HG03520 (cell line): ENCODE results near the gene NAAA.
"Not testable (repeated sequence)": the region's sequence is repeated elsewhere in the genome, so short reads cannot be mapped to it uniquely, and the experiment has no call there.

Experiments
- ATAC-seq: cut with Tn5 transposase; IDR thresholded peaks from one replicate; pipeline ENCODE4 v1.9.1; 2021; ENCODE audit warnings: mild to moderate bottlenecking, moderate library complexity; ENCODE audit not compliant: unreplicated experiment

Gene NAAA

GRCh38 chr4:75940692-75941253, at the start of gene NAAA:
Gene NAAA, minus strand, starts transcription at chr4:75941013. Its CDS starts 64 bp downstream, at chr4:75940949.
- peak; percentile 65 for ATAC-seq

DNA sequence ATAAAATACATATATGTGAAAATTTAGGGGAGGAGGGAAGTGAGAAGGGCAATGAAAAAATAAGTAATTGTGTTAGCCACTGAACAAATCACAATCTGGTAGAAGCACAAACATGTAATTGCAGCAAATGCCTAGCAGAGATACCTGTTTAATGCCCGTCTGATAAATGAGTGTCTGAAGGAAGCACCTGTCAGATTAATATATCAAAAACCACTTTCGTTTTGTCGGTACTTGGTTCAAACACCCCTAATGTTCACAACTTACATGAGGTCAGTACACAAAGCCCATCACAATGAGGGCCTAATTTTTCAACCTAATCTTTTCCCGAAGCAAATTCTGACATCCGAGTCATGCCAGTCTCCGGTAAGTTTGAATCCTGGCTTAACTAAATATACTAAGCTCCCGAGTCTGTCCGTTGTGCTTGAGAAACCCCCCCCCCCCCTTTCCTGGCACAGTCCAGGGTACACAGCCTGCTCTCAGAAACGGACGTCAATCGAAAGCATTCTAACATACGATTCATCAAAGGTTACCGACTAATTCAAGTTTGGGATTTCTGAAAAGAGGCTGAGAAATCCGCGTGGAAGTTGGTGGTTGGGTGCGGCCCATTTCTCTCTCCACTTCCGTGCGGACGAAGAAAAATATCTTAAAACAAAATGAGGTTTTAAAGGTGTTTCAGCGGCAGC, 49.2 kb upstream of the NAAA start:
- no peak for ATAC-seq

DNA sequence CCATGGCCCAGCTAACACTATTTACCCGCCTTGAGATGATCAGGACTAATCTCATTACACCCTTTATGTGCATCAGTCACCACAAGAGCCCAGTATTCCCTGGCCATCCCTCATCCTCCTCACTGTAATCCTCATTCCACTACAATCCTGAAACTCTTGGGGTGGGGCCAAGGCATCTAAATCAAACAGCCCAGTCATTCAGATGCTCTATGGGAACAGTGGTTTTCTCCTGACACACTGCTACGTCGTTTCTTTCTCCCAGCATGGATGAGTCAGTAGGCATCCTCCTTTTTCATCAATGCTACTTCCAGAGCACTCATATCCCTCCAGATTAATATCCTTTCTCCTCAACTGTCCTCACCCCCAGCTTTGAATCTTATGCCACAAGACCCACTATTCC, 44.3 kb upstream of the NAAA start:
- no peak for ATAC-seq

DNA sequence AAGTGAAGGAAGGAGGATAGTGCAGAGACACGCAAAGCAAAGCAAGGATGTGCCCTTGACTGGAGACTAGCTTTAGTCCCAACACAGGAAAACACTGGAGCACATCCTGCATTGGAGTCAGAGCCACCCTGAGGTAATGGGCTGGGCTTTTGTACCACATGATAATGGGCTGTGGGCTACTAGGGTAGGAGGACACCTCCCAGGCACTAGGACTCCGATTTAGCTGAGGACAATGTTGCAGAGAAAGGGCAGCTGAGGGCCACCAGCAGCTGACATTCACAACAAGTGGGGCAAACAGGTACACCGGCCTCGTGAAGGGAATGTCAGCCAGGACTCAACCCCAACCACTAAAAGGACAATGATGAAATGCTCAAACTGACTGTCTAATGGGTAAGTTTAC, 39.8 kb upstream of the NAAA start:
- no peak for ATAC-seq

- no peak for ATAC-seq
These were observed 35.4 kb upstream of the NAAA start for GRCh38 chr4:75976177-75976576.

DNA sequence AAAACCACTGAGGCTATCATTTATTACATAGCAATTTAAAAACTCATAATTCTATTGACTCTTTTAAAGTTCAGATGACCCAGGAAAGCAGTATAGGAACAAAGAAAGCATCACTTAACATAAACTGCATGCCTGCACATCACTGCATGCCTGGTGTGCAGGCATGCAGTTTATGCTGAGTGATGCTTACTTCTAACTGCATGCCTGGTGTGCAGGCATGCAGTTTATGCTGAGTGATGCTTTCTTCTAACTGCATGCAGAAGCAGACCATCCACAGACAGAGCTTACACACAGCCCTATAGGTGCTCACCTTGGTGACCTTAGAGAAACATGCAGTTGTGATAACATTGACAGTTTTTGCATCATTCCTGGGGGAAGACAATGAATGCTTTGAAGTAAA, 33.0 kb upstream of the NAAA start:
- no peak for ATAC-seq

DNA sequence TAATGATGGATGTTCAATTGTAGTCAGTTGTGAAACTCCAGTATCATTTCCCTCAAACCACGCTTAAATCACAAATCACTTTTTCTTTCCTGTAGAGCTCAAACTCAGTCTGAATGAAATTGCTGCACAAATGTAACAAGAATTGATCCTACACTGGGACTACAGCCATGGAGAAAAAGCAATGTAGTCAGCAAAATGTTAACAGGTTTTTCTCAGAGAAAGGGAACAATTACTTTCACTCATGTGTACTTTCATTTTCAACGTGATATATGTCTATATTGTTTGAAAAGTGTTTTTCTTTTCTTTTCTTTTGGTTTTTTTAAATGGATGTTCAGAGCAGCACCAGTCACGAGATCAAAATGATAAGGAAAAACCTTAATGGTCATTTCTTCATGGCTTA, 27.3 kb upstream of the NAAA start:
- no peak for ATAC-seq

- ATAC-seq, result no peak
These were observed 22.7 kb upstream of the NAAA start for GRCh38 chr4:75963558-75963957.

GRCh38 chr4:75962072-75962471, 21.3 kb upstream of the NAAA start:
- ATAC-seq, result not testable (repeated sequence)

DNA sequence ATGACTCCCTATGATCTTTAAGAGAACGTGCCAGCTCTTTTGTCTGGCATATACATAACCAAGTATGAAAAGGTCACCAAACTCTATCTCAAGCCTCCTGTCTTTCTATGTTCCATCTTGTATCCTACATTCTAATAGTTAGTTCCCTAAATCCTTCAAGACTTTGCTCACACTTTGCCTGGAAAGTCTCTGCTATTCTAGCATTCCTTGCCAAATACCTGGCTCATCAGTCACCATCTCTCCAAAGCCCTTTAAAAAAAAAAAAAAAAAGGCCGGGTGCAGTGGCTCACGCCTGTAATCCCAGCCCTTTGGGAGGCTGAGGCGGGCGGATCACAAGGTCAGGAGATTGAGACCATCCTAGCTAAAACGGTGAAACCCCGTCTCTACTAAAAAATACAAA, 17.7 kb upstream of the NAAA start:
- not testable (repeated sequence) for ATAC-seq

- ATAC-seq, result not testable (repeated sequence)
These were observed 14.0 kb upstream of the NAAA start for GRCh38 chr4:75954811-75955210.

GRCh38 chr4:75953509-75953908, 12.7 kb upstream of the NAAA start:
- no peak for ATAC-seq

- no peak for ATAC-seq
These were observed 9.5 kb upstream of the NAAA start for GRCh38 chr4:75950213-75950815.

DNA sequence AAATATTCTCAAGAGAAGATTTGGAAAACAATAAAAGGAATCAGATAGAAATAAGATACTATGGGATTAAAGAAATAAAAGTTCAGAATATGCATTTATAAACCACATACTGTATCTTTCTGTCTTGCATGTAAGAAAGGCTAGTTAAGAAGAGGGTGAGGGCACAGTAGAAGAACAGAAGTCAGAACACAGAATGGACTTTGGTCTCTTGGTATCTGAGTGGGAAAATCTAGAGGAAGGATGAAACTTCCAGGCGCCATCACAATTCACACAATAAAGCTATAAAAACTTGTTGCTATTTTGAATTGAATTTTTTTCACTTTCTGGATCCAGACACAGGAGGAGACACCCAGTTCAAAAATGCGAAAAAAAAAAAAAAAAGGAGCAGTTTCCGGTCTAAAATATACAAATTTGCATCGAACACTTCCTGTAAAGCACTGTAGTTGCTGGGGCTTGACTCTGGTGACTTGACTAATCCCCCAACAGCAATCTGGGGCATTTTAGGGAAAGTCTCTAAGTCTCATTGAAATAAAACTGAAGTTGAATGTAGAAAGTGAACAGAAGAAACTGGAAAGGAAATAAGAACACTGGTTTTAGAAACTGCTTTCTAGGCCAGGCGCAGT, 8.1 kb upstream of the NAAA start:
- ATAC-seq, result peak; percentile 83

DNA sequence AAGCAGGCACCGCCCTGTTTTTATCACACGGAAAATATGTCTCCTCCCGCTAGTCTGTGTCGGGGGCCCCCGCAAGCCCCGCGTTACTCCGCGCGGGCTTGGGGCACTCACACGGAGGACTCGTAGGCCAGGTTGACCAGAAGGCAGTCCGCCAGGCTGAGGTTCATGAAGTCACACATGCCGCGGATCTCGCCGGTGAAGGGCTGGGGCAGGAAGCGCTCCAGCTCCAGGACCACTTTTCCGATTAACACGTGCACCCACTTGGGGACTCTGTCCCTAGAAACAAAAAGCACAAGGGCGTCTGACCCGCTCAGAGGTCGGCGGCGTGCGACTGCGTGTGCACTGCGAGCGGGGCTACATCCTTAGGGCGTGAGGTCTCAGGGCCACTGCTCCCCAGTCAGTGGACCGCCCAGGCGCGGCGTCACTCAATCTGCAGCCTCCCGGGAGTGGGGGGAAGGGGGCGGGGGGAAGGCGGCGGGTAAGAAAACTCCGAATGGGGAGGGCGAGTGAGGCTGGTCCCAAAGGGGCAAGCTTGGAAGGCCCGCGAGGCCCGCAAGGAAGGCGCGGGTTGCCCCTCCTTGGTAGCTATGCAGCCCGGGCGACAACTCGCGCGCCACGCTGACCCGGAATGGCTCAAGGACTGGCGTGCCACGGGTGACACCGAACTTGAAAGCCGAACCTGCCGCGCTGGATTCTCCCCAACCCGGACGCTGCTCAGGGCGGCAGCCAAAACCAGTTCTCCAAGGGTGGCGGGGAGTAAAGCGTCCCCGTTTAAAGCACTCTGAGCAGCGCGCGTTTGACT, 722 bp downstream of the NAAA start:
- peak; percentile 40 for ATAC-seq

DNA sequence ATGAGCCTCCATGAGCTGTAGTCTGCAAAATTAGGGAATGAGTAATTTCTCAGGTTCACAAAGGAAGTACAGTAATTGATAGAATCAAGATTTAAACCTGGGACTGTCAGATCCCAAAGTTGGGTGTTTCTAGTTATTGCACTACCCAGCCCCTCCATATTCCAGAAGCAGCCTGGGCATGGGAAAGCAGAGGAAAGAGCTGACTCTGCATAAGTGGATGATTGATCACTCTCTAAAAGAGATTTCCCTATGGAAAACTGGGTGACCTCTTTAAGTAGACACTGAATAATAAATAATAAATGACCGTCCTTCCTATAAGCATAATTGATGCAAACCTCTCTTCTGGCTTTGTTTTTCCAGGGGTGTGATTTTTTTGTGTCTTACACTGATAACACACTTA, 5.2 kb downstream of the NAAA start:
- no peak for ATAC-seq

- no peak for ATAC-seq
These were observed 10.7 kb downstream of the NAAA start for GRCh38 chr4:75930152-75930551.

GRCh38 chr4:75924916-75925315, 15.9 kb downstream of the NAAA start:
- ATAC-seq, result not testable (repeated sequence)

GRCh38 chr4:75924309-75924827, 16.4 kb downstream of the NAAA start:
- no peak for ATAC-seq

DNA sequence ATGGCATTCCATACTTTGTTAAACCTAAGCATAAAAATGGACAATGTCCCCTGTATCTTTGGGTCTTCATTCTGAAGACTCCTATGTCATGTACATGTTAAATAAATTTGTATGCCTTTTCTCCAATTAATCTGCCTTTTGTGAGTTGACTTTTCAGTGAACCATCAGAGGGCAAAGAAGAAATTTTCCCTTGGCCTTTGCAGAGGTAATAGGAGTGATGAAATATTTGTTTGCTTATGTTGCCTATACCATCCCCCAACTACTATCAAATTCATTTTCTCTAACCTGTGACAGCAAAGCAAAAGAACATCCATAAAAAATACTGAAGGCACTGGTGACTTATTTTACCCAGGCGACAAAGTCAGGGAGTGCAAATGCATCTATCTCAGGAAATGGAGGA, 18.2 kb downstream of the NAAA start:
- ATAC-seq, result no peak

DNA sequence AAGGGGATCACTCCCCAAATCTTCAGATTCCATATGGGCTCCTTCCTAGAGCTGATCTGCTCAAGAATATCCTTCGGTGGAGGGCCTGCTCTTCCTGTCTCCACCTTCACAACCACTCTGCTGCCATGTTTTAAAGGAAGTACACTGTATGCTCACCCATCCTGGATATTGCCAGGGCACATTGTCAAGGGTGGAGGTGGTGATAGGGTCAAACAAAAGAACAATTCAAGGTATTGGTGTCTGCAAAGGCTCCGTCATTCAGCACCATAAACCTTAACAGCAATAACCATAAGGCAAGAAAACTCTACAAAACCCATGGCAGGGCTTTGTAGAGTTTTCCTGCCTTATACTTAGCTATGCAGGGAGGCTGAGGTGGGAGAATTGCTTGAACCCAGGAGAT, 18.9 kb downstream of the NAAA start:
- ATAC-seq, result no peak
